GM21717 (cell line): ENCODE results near the gene TP53BP1.
"Not testable (repeated sequence)": the region's sequence is repeated elsewhere in the genome, so short reads cannot be mapped to it uniquely, and the experiment has no call there.

Experiments
- ATAC-seq: cut with Tn5 transposase; IDR thresholded peaks from one replicate; pipeline ENCODE4 v1.9.1; 2021; ENCODE audit warnings: mild to moderate bottlenecking, moderate library complexity; ENCODE audit not compliant: unreplicated experiment

The TP53BP1 gene

GRCh38 chr15:43492673-43493601 lies at the start of gene TP53BP1:
TP53BP1 (minus strand) TSS chr15:43493156; CDS start chr15:43493043, 113 bp downstream.
- ATAC-seq = peak; percentile 95

DNA sequence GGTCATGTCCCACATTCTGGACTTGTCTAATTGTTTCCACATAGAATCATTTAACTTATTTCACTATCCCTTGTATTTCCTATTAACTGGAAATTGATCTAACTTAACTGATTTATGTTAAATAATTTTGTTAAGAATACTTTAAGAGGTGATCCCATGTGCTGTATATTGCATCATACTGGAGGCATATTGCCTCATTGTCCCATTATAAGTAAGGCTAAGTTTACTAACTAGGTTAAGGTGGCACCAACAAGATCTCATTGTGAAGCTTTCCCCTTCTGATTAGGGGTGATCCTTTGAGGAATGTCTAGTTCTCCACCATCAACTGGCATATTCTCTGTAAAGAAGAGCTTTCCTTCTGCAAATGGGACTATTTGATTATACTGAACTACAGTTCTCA lies 48.8 kb upstream of the TP53BP1 start:
- ATAC-seq = no peak

- no peak for ATAC-seq
These were observed 45.1 kb upstream of the TP53BP1 start for GRCh38 chr15:43538091-43538490.

DNA sequence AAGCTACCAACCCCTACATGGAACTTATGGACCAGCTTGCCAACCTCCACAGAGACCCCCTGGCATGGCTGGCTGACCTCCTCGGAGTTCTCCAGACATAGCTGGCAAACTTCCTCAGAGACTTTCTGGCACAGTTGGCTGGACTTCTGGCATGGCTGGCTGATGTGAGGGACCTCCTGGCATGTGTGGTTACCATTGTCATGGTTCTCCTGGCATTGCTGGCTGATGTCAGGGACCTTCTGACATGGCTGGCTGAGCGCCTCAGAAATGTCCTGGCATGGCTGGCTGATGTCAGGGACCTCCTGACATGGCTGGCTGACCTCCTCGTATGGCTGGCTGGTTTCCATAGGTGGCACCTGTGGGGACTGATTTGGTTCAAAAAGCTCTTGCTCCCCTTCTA lies 41.9 kb upstream of the TP53BP1 start:
- ATAC-seq = no peak

DNA sequence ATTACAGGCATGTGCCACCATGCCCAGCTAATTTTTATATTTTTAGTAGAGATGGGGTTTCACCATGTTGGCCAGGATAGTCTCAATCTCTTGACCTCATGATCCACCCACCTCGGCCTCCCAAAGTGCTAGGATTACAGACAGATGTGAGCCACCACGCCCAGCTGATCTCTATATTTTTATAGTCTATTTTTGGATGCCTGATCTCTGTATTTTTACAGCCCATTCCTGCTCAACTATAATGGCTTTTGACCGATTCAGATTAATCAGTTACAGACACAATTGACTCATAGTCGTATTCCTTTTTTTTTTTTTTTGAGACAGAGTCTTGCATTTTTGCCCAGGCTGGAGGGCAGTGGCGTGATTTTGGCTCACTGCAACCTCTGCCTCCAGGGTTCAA lies 39.9 kb upstream of the TP53BP1 start:
- not testable (repeated sequence) for ATAC-seq

- no peak for ATAC-seq
These were observed 38.2 kb upstream of the TP53BP1 start for GRCh38 chr15:43531018-43531670.

- no peak for ATAC-seq
These were observed 36.8 kb upstream of the TP53BP1 start for GRCh38 chr15:43529587-43530345.

GRCh38 chr15:43529141-43529540 lies 36.2 kb upstream of the TP53BP1 start:
- ATAC-seq = no peak

DNA sequence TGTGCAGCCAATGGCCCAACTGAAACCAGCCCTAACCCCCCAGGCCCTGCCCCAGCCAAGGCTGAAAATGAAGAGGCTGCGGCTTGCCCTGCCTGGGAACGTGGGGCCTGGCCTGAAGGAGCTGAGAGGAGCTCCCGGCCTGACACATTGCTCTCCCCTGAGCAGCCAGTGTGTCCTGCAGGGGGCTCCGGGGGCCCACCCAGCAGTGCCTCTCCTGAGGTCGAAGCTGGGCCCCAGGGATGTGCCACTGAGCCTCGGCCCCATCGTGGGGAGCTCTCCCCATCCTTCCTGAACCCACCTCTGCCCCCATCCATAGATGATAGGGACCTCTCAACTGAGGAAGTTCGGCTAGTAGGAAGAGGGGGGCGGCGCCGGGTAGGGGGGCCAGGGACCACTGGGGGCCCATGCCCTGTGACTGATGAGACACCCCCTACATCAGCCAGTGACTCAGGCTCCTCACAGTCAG lies 35.6 kb upstream of the TP53BP1 start:
- no peak for ATAC-seq

DNA sequence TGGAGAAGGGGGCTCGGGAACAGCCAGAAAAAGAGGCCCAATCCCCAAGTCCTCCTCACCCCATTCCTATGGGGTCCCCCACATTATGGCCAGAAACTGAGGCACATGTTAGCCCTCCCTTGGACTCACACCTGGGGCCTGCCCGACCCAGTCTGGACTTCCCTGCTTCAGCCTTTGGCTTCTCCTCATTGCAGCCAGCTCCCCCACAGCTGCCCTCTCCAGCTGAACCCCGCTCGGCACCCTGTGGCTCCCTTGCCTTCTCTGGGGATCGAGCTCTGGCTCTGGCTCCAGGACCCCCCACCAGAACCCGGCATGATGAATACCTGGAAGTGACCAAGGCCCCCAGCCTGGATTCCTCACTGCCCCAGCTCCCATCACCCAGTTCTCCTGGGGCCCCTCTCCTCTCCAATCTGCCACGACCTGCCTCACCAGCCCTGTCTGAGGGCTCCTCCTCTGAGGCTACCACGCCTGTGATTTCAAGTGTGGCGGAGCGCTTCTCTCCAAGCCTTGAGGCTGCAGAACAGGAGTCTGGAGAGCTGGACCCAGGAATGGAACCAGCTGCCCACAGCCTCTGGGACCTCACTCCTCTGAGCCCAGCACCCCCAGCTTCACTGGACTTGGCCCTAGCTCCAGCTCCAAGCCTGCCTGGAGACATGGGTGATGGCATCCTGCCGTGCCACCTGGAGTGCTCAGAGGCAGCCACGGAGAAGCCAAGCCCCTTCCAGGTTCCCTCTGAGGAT lies 35.0 kb upstream of the TP53BP1 start:
- ATAC-seq = no peak

DNA sequence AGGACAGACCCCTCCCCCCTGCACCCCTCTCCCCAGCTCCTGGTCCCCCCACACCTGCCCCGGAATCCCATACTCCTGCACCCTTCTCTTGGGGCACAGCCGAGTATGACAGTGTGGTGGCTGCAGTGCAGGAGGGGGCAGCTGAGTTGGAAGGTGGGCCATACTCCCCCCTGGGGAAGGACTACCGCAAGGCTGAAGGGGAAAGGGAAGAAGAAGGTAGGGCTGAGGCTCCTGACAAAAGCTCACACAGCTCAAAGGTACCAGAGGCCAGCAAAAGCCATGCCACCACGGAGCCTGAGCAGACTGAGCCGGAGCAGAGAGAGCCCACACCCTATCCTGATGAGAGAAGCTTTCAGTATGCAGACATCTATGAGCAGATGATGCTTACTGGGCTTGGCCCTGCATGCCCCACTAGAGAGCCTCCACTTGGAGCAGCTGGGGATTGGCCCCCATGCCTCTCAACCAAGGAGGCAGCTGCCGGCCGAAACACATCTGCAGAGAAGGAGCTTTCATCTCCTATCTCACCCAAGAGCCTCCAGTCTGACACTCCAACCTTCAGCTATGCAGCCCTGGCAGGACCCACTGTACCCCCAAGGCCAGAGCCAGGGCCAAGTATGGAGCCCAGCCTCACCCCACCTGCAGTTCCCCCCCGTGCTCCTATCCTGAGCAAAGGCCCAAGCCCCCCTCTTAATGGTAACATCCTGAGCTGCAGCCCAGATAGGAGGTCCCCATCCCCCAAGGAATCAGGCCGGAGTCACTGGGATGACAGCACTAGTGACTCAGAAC lies 34.3 kb upstream of the TP53BP1 start:
- ATAC-seq = no peak

DNA sequence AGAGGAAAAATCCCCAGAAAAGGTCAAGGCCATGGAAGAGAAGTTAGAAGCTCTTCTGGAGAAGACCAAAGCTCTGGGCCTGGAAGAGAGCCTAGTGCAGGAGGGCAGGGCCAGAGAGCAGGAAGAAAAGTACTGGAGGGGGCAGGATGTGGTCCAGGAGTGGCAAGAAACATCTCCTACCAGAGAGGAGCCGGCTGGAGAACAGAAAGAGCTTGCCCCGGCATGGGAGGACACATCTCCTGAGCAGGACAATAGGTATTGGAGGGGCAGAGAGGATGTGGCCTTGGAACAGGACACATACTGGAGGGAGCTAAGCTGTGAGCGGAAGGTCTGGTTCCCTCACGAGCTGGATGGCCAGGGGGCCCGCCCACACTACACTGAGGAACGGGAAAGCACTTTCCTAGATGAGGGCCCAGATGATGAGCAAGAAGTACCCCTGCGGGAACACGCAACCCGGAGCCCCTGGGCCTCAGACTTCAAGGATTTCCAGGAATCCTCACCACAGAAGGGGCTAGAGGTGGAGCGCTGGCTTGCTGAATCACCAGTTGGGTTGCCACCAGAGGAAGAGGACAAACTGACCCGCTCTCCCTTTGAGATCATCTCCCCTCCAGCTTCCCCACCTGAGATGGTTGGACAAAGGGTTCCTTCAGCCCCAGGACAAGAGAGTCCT lies 33.4 kb upstream of the TP53BP1 start:
- ATAC-seq = no peak

DNA sequence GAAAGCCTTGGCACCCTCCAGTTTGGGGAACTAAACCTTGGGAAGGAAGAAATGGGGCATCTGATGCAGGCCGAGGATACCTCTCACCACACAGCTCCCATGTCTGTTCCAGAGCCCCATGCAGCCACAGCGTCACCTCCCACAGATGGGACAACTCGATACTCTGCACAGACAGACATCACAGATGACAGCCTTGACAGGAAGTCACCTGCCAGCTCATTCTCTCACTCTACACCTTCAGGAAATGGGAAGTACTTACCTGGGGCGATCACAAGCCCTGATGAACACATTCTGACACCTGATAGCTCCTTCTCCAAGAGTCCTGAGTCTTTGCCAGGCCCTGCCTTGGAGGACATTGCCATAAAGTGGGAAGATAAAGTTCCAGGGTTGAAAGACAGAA lies 32.2 kb upstream of the TP53BP1 start:
- no peak for ATAC-seq

GRCh38 chr15:43524254-43524845 lies 31.4 kb upstream of the TP53BP1 start:
- ATAC-seq = no peak

DNA sequence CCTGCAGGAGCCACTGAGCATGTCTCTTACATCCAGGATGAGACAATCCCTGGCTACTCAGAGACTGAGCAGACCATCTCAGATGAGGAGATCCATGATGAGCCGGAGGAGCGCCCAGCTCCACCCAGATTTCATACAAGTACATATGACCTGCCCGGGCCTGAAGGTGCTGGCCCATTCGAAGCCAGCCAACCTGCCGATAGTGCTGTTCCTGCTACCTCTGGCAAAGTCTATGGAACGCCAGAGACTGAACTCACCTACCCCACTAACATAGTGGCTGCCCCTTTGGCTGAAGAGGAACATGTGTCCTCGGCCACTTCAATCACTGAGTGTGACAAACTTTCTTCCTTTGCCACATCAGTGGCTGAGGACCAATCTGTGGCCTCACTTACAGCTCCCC lies 30.7 kb upstream of the TP53BP1 start:
- no peak for ATAC-seq

DNA sequence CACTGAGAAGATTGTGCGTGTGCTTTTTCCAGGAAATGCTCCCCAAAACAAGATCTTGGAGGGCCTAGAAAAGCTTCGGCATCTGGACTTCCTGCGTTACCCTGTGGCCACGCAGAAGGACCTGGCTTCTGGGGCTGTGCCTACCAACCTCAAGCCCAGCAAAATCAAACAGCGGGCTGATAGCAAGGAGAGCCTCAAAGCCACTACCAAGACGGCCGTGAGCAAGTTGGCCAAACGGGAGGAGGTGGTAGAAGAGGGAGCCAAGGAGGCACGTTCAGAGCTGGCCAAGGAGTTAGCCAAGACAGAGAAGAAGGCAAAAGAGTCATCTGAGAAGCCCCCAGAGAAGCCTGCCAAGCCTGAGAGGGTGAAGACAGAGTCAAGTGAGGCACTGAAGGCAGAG lies 29.3 kb upstream of the TP53BP1 start:
- ATAC-seq = no peak

GRCh38 chr15:43521419-43521818 lies 28.5 kb upstream of the TP53BP1 start:
- no peak for ATAC-seq

GRCh38 chr15:43520138-43520537 lies 27.2 kb upstream of the TP53BP1 start:
- no peak for ATAC-seq

- no peak for ATAC-seq
These were observed 26.2 kb upstream of the TP53BP1 start for GRCh38 chr15:43519196-43519595.
